ENCODE measurements around the gene ATOX1.
A peak's percentile ranks its signal among the peaks of the same experiment; 100 is the strongest.

- peak; percentile 85 to 87 for TF ChIP-seq POLR2A (IDR thresholded peaks at IDR 0.05)
- TF ChIP-seq CTCF (IDR thresholded peaks at IDR 0.05) = peak in 3 of 4 experiments; percentile 44 to 59 (median 44)
- TF ChIP-seq POLR2AphosphoS5 (IDR thresholded peaks at IDR 0.05) = peak; percentile 81
Measured at GRCh38 chr5:151758430-151759241, at the start of gene ATOX1.
